Fibroblast of gingiva (primary cell): Measurements from ENCODE around the gene TFDP2.
A peak's percentile ranks its signal among the peaks of the same experiment; 100 is the strongest.
"Not testable (repeated sequence)": the region's sequence is repeated elsewhere in the genome, so short reads cannot be mapped to it uniquely, and the experiment has no call there.

Experiments
- DNase-seq: peaks from one replicate; pipeline ENCODE4 v3.0.0-alpha.2; 2011; ENCODE audit warnings: low read depth

Gene TFDP2

DNA sequence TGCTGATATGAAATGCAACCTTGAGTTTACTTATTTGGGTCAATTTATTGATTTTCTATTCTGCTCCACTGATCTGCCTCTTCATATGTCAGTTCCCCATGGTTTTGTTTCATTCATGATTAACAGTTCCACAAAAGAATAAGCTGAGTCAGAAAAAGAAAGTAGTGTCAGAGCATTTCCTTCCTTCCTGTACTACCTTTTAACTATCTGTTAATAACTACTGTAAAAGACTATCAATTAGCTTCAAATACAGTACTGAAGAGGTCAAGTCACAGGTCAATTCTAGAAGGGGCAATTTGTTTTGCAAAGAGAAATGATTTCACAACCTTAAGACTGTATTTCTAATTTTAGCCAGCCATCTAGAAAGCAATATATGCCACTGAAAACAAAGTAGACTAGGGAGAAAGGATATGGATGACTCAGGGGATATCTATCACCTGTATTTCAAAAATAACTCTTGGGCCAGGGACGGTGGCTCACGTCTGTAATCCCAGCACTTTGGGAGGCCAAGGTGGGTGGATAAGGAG lies 129.5 kb downstream of the TFDP2 start:
- no peak for DNase-seq

DNA sequence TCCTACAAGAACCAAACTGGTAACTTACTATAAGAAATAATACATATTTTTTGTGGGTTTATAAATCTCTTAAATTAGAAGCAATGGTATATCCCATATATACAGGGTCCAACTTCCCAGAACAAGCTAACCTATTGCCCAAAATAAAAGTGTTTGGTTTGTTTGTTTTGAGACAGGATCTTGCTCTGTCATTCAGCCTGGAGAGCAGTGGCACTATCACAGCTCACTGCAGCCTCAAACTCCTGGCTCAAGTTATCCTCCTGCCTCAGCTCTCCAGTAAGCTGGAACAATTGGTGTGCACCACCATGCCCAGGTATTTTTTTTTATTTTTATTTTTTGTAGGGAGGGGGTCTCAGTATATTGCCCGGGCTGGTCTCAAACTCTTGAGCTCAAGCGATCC lies 135.4 kb downstream of the TFDP2 start:
- DNase-seq: no peak

DNA sequence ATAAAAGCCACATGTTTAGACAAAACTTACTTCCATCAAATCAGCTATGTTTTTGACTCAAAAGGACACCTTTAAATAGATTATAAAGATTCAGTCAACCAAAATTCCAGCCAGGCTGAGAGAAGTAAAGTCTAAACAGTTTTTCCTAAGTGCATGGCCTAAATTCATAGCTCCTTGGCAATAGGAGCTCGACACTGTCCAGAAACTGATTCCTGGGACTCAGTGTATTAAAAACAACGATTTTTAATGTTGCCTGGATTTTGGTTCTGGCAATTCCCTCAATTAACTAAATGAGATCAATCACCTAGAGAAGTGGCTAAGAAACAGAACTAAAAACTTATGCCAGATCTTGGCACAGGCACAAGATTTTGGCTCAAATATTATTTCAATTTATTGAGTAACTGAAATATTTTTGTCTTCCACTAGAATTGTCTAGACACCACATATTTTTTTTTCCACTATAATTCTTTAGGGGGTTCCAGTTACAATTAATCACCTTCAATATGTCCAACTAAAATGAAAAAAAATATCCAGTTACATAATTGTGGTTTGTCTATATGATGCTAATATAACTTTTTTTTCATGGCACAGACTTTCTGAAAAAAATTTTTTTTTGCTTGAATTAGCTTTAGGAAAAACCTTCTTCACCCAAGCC lies 135.9 kb downstream of the TFDP2 start:
- DNase-seq: no peak

DNA sequence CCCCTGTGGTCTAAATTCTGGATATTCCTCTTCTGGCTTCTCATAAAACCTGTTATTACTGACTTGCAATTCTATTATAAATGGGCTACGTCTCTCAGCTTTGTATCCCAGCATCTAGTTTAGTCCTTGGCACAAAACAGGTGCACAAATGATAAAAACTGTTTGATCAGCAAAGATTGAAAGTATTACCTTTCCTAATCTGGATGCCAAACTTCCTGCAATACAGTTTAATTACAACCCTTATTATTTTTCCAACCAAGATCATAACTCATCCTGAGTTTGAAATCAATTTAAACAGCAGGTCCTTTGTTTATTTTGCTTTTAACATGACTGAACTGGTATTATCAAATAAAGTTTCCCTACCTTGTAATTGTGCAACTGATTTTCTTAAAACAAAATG lies 140.3 kb downstream of the TFDP2 start:
- no peak for DNase-seq

DNA sequence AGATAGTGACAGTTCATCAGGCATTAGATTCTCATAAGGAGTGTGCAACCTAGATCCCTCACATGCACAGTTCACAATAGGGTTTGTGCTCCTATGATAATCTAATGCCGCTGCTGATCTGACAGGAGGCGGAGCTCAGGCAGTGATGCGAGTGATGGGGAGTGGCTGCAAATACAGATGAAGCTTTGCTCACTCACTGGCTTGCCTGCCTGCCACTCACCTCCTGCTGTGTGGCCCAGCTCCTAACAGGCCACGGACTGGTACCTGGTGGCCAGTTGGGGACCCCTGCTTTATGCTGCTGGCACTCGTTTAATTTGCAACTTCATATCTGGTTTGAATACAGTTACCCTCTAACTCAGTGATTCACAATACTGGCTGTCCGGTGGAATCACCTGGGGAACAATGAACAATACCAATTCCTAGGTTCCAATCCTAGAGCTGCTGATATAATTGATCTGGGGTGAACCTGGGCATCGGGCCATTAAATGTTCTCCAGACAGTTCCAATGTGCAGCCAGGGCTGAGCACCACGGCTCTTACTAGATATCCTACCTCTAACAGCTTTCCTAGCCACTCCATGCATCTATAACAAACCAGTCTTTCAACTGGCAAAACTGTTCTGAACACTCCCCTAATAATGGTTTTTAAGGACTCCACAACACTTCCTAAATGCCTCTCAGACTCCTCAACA lies 141.5 kb downstream of the TFDP2 start:
- DNase-seq: no peak

DNA sequence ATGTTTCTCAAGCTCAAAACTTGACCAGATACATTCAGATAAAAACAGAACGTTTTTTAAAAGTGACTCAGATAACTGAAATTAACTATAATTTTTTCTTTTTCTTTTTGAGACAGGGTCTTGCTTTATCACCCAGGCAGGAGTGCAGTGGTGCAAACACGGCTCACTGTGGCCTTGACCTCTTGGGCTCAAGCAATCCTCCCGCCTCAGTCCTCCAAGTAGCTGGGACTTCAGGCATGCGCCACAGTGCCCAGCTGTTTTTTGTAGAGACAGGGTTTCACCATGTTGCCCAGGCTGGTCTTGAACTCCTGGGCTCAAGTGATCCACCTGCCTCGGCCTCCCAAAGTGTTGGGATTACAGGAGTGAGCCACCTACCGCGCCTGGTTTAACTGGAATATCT lies 144.4 kb downstream of the TFDP2 start:
- DNase-seq: not testable (repeated sequence)

DNA sequence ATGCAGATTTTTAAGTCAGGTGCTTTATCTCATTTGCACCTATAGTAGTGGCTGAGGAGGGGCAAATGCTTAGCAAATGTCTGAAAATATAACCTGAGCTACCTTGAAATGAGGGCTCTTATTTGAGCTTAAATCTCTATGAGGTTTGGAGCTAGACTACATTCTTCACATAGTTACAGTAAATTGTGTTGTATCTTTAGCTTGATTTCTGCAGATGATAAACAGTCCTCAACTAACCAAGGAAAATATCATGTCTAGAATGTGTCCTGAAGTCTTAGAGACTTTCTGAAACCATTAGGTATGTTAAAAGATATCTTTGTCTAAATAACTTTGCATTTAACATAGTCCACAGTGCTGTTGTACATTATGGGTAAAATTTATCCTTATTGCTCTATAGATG lies 145.3 kb downstream of the TFDP2 start:
- DNase-seq: no peak

DNA sequence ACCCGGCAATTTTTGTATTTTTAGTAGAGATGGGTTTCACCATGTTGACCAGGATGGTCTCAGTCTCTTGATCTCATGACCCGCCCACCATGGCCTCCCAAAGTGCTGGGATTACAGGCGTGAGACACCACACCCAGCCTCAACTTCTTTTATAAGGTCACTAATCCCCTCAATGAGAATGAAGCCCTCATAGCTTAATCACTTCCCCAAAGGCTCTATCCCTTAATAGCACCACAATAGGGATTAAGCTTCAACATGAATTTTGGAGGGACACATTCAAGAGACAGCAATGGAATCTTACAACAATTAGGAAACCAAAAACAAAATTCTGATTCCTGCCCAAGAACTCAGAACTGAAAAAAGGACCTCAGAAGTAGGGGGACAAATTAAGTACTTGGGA lies 146.1 kb downstream of the TFDP2 start:
- DNase-seq: no peak

DNA sequence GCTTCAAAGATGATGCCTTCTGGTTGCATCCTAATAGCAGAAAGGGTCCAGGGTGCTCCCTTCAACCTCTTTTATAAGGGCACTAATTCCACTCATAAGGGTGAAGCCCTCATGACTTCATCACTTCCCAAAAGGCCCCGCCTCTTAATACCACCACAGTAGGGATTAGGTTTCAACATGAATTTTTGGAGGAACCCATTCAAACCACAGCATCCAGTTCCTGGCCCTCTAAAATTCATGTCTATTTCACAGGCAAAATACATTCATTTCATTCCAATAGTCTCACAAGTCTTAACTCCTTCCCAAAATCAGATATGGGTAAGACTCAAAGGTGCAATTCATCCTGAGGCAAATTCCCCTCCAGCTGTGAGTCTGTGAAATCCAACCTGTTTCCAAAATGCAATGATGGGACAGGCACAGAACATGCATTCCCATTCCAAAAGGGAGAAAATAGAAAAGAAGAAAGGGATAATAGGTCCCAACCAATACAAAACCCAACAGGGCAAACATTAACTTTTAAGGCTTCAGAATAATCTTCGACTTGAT lies 148.9 kb downstream of the TFDP2 start:
- peak; percentile 3 for DNase-seq

DNA sequence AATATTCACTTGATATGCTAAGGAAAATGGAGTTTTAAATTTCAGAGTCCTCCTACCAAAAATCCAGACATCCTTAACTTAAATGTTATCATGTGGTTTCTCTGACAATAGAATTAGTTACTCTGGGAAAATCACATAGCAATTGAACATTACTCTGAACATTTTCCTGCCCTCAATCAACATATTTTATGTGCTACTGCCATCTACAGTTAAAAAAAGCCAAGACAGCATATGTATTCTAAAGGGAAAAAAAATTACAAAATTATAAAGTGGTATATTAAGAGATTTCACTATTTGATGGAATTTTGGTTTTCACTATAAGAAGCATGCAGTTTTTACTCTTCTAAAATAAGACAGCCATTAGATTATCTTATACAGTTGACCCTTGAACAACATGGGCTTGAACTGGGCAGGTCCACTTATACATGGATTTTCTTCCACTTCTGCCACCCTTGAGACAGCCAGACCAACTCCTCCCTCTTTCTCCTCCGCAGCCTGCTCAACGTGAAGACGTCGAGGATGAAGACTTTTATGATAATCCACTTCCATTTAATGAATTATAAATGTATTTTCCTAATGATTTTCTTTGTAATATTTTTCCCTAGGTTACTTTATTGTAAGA lies 150.6 kb downstream of the TFDP2 start:
- DNase-seq: peak; percentile 14

DNA sequence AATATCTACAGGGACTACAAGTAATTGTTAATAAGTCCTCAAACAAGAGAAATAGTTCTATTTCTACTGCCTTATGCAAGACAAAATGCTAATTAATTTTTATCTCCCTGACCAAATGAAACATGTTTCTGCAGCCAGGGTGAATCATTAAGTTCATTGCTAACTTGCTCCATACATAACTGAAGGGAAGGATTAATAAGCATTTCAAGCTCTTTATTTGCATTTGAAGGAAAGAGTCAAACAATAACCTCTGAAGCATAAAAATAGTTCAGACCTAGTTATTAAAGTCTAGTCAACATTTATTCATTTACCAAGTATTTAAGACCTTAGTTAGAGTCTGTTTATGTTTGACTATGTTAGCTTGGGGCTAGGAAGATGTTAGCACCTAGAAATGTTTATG lies 152.9 kb downstream of the TFDP2 start:
- DNase-seq: no peak

DNA sequence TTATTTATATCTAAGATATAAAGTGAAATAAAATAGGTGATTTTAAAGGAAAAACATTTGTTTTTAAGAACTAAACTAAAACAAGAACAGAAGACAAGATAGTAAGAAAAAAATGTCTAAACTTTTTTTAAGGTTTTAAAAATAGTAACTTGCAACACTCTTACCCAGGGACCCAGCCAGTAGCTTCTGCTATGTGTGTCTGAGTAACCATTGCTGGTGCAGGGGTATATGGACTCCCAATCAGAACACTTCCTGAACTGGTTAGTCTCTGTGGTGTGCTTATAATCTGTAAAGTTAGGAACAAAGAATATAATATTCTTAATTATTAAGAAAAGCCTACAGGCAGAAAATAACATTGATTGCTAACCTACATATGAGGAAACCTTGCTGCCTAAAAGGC lies 154.5 kb downstream of the TFDP2 start:
- no peak for DNase-seq

DNA sequence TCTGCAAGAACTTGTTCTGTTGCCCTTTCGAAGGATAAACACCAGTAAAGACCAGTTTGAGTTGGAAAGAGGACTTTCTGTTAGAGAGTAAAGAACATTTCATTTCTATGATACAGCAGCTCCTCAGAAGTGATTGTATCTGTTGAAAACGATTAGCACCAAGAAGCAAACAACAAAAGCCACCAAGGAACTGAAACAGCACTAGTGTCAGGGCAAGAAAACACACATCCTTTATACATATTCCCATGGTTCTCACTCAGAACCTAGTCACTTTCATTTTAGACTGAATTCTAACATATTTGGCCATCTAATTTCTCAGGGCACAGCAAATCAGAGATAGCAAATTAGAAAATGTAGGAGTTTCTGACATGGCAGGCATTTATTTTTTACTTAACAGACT lies 156.8 kb downstream of the TFDP2 start:
- no peak for DNase-seq

DNA sequence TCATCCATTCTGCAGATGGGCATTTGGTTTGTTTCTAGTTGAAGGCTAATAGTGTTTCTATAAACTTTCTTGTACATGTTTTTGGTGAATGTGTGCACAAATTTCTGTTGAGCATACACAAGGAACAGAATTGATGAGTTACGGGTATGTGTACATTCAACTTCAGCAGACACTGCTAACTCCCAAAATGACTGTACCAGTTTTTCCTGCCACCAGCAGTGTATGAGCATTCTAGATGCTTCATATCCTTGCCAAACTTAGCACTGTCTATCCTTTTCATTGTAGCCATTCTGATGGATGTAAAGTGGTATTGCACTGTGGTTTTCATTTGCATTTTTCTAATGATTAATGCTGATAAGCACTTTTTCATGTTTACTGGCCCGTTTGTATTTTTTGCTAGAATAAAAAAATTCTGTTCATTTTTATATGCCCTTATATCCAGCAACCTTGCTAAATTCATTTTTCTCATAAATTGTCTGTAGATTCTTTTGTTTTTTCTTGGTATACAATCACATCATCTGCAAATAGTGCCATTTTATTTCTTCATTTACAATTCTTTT lies 162.7 kb downstream of the TFDP2 start:
- DNase-seq: no peak

DNA sequence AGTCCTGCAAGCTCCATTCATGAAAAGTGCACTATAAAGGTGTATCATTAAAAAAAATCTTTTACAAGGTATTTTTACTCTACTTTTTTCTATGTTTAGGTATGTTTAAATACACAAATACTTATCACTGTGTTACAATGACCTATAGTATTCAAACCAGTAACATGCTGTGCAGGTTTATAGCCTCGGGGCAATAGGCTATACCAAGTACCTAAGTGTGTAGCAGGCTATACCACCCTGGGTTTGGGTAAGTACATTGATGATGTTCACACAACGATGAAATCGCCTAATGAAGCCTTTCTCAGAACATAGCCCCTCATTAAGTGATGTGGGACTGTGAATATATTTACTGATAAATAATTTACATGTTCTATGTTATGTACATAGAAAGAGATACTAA lies 168.3 kb downstream of the TFDP2 start:
- no peak for DNase-seq

DNA sequence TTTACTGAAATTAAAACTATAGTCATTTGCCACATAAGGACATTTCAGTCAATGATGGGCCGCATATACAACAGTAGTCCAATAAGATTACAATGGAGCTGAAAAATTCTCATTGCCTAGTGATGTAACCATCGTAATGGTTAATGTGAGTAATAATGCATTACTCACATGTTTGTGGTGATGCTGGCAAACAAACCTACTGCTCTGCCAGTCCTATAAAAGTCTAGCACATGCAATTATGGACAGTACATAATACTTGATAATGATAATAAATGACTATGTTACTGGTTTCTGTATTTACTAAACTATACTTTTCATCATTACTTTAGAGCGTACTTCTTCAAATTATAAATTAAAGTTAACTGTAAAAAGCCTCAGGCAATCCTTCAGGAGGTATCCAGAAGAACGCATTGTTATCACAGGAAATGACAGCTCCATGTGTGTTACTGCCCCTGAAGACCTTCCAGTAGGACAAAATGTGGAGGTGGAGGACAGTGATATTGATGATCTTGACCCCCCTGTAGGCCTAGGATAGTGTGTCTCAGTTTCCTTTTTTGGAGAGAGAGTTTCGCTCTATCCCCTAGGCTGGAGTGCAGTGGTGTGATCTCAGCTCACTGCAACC lies 170.2 kb downstream of the TFDP2 start:
- peak; percentile 76 for DNase-seq

DNA sequence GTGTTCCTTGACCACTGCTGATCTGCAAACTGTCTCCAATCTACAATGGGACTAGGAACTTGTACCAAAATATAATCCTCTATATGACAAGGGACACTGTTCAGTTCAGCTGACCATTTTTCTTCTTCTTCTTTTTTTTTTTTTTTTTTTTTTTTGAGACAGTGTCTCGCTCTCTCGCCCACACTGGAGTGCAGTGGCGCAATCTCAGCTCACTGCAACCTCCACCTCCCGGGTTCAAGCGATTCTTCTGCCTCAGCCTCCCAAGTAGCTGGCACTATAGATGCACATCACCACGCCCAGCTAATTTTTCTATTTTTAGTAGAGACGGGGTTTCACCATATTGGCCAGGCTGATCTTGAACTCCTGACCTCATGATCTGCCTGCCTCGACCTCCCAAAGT lies 174.6 kb downstream of the TFDP2 start:
- DNase-seq: not testable (repeated sequence)

DNA sequence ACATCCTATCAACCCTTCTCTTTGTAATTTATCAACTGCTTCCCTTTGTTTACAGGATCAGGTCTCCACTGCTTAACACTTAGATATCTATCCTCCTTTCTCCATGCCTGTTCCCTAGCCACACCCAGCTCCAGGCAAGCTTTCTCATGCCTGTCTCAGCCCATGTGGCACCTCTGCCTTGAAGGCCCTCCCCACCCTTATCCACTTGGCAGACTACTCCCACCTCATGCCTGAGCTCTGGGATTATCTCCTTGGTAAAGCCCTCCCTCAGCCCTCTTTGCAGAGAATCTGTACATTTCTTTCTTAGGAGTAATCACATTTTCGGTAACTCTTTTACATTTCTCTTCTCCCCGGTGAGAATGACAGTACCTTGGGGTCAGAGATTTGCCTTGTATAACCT lies 176.9 kb downstream of the TFDP2 start:
- no peak for DNase-seq

DNA sequence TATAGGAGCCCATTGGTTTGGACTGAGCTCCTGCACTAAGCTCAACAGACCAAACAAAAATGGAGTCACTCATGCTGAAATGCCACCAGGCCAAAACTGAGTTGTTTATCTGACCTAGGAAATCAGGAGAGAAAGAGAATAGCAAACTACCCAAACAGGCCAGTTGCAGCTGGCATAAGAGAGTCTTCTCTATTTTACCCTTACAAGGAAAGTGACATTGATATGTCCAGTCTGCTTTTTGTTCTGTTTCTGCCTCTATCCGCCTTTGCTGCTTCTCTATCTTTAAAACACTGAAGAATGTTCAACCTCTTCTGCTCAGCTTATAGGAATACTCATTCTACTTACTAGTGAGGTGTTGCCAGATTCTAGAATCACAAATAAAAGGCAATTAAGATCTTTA lies 177.8 kb downstream of the TFDP2 start:
- DNase-seq: no peak

DNA sequence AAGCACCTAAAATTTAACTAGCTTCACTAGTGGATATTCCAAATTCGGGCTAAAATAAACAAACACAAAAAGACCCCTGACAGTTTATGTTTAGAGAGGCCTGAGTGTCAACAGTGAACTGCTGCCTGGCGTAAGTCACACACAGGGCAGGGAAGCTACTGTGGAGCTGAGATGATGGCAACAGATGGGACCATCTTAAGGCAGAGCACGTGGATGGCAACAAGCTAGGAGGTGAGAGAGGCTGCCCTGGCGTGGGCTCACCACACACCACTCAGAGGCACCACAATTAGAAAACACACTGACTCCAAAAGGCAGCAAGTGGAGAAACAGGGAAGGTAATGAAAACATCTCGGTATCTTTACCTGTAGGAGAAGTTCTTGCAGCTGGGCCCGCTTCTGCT lies 179.6 kb downstream of the TFDP2 start:
- no peak for DNase-seq

DNA sequence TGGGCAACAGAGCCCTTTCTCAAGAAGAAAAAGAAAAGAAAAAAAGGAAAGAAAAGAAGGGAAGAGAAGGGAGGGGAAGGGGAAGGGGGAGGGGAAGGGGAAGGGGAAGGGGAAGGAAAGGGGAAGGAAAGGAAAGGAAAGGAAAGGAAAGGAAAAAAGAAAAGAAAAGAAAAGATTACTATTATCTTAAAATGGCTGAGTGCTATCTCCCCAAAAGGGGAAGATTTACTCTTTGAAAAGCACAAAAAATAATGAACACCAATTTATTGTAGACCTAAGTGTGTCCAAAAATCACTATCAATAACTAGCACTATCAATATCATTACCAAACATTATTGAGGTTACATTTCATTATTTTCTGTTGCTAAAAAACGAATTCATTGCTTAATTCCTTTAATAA lies 183.9 kb downstream of the TFDP2 start:
- DNase-seq: no peak

DNA sequence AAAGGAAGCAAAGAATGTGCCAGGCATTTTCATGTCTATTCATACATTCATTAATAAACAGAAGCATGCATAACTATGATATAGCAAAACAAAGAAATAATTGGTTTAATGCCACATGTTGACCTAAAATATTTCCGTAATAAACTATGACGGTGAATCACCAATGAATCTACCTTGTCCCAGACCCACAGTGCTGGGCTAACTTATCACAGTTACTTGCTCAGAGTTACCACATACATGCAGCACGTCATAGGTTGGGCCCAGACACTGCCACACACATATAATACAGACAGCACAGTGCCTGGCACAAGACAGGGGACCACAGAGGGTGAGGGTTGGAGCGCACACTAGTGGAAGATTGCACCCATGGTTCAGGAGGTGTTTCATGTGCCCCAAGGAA lies 186.0 kb downstream of the TFDP2 start:
- DNase-seq: no peak
